Subcutaneous adipose tissue (tissue), 4 donors: Measurements from ENCODE around the gene ASF1A. TPM values are rescaled to one million over a fixed set of nuclear protein-coding genes. Genes with fewer than 3 reads are reported as not detected.

Experiments
- CTCF ChIP-seq: fragments of 450-650 bp; IDR thresholded peaks from one replicate; pipeline ENCODE4 v1.5.1; 2016; ENCODE audit warnings: low read depth, mild to moderate bottlenecking, control low read depth, antibody characterized with exemption, moderate library complexity
- total RNA-seq, 4 donors: library from RNA; depleted of rRNA; stranded (reverse); fragments of >200 nt; gene quantifications; one replicate each; pipeline ENCODE4 v1.1.0, GENCODE V29; 2016

The ASF1A gene
- total RNA-seq, 4 donors from 2014 or later: 5.3 to 11.4 (median 8.3) TPM

DNA sequence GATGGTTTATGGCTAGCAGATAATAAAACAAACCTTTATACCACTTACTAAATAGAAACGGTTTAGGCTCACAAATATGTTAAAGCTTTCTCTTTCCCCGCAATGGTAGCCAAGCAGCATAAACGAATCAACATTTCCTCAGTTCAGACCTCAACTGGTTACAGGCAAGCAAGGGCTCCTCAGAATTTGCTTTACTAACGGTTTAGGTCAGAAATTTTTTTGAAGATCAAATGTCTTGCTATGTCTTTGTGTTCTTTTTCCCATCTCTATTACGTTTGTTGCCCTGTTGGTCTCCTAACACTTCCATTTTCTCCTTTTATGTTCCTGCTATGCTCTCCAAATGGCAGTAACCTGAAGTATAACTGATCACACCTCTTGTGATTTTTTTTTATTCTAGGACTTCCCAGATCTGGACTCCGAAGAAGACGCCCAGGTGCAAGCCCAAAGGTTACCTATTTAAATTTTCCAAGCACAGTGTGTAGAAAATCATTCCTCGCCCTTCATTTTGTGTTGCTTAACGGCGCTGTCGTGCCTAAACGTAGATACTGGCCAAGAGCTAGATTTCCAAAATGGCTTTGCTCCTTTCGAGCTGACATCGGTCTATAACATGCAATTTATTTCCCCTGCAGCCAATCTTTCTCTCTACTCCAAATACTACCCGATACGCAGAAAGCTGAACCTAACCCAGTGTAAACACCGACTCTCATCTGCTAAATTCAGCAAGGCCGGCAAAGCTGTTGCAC, 717 bp upstream of the ASF1A start:
- TF ChIP-seq CTCF: no peak

DNA sequence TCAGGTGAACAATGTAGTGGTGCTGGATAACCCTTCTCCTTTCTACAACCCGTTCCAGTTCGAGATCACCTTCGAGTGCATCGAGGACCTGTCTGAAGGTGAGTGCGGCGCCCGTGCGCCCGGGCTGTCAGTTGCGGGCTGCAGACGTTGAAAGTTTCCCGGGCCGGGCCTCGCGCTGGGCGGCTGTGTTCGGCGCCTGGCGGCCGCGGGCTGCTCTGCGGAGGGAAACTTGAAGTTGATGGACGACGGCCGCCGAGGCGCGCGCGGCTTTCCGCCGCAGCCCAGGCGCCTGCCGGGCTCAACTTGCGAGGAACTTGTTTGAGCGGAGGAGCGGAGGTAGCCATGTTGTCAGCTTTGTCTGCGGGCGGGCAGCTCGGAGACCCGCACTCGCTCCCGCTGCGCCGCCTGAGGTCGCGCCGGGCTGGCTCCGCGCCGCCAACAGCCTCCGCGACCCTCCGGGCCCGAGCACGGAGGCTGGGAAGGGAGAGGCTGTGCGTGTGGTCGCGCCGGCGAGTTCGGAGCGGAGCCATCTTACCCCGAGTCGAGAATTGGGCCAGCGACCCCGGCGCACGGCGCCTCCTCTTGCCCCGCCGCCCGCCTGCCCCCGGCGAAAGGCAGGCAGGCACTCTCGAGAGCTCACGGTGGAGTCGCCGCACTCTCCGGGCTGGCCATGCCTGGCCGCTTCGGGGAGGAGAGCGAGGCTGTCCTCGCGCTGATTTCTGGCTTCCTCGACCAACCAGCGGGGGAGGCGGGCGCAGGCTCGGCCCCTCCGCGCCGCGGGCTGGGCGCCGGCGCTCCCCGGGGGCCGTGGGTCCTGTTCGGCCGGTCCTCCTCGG, 691 bp downstream of the ASF1A start:
- TF ChIP-seq CTCF: no peak

GRCh38 chr6:118895261-118895560, 1.3 kb downstream of the ASF1A start:
- TF ChIP-seq CTCF: no peak

DNA sequence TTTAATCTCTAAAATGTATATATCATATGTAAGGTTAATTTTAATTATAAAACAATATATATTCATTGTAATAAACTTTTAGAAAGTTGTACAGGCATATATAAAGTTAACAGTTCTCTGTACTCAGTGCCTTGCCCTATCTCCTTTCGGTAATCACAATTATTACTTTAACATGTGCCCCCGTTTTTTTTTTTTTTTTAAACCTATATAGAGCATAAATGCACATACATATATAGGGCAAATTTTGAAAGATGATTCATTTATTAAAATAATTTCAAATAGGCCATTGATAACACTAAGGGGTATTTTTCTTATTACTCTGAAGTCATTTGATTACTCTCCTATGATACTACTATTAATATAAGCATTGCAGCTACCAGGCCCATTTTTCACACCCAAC, 1.9 kb downstream of the ASF1A start:
- no peak for TF ChIP-seq CTCF

DNA sequence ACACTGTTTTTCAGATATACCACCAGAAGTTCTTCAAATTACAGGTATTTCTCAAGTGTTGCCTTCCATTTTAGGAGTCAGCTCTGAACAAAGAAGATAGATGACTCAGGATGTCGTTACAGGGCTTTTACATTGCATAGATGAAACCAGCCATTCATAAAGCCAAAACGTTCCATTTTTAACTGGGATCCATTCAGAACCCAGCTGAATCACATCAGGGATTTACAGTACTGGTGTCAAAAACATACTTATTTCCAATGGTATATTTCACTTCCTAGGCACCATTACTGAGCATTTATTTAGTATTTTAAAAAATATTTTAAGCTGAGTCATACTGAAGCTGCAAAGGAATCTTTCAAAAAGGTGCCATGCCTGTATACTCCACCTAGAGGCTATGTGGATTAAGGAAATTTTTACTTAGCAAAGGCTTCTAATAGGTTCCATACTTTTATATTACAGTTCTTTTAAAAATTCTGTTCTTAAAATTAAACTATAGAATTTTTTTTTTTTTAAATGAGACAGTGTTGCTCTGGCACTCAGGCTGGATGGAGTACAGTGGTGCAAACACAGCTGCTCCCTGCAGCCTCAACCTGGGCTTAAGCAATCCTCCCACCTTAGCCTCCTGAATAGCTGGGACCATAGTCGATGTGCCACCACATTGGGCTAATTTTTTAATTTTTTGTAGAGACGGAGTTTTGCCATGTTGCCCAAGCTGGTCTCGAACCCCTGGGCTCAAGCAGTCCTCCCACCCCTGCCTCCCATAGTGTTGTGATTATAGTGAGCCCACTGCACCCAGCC, 2.6 kb downstream of the ASF1A start:
- no peak for TF ChIP-seq CTCF

DNA sequence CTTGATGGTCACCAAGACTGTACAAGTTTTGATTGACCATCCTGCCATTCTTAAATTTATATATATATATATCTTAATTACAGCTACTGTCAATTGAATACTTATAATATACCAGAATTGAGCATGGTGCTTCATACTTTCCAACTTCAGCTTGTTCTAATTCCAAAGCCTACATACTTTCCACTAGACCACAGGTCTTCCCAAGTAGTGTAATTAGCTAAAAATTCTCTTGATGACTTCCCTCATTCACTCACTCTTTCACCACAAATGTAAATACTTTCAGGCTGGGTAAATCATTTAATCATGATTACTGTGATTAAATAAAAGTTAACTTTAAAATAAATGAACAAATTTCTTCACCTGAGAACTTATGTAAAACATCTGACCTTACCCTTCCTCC, 3.4 kb downstream of the ASF1A start:
- no peak for TF ChIP-seq CTCF

DNA sequence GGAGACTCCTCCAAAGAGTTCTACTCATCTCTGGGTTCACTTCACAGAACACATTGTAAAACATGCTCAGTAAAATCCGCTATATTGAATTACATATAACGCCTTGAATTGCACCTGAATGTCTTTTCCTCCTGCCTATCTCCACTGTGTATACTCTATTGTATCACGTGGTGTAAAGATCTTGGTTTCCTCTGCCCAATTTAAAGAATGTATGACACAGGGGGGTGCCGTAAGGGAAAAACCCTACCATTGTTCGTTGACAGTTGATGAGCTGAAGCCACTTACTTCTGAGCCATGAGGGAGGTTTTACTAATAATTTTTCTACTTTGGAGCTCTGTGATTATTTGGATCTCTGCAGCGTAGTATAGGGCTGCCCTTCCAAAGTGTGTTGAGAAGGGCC, 6.0 kb downstream of the ASF1A start:
- no peak for TF ChIP-seq CTCF
